Stimulated activated naive CD4-positive, alpha-beta T cell (primary cell): Measurements from ENCODE around the gene PAGE1.
"Not testable (repeated sequence)": the region's sequence is repeated elsewhere in the genome, so short reads cannot be mapped to it uniquely, and the experiment has no call there.

Experiments used
- DNase-seq, 6 experiments: peaks; one replicate each; lab custom pipeline; 2025; lab: John Stamatoyannopoulos, UW

Gene PAGE1

GRCh38 chrX:49695276-49696180 lies at the start of gene PAGE1:
Gene PAGE1 (minus strand): TSS chrX:49695984. CDS start chrX:49694770, 1,214 bp downstream.
- no peak for DNase-seq

GRCh38 chrX:49741501-49741900 lies 45.7 kb upstream of the PAGE1 start:
- DNase-seq, result not testable (repeated sequence)

GRCh38 chrX:49727847-49728246 lies 32.1 kb upstream of the PAGE1 start:
- no peak for DNase-seq

GRCh38 chrX:49726966-49727365 lies 31.2 kb upstream of the PAGE1 start:
- no peak for DNase-seq

- no peak for DNase-seq
These were observed 30.4 kb upstream of the PAGE1 start for GRCh38 chrX:49725923-49726904.

GRCh38 chrX:49725401-49725800 lies 29.6 kb upstream of the PAGE1 start:
- DNase-seq, result no peak

- not testable (repeated sequence) for DNase-seq
These were observed 24.3 kb upstream of the PAGE1 start for GRCh38 chrX:49720106-49720505.

- no peak for DNase-seq
These were observed 16.8 kb upstream of the PAGE1 start for GRCh38 chrX:49712577-49712976.

- no peak for DNase-seq
These were observed 15.0 kb upstream of the PAGE1 start for GRCh38 chrX:49710744-49711319.

- DNase-seq, result no peak
These were observed 9.1 kb upstream of the PAGE1 start for GRCh38 chrX:49704691-49705404.

GRCh38 chrX:49701933-49702332 lies 6.1 kb upstream of the PAGE1 start:
- no peak for DNase-seq

GRCh38 chrX:49701323-49701722 lies 5.5 kb upstream of the PAGE1 start:
- no peak for DNase-seq

- DNase-seq, result no peak
These were observed 20.6 kb downstream of the PAGE1 start for GRCh38 chrX:49675075-49675719.

GRCh38 chrX:49673394-49673793 lies 22.4 kb downstream of the PAGE1 start:
- DNase-seq, result no peak

GRCh38 chrX:49664824-49665223 lies 31.0 kb downstream of the PAGE1 start:
- DNase-seq, result no peak

- no peak for DNase-seq
These were observed 33.9 kb downstream of the PAGE1 start for GRCh38 chrX:49661881-49662280.

GRCh38 chrX:49659771-49660170 lies 36.0 kb downstream of the PAGE1 start:
- DNase-seq, result no peak

- DNase-seq, result no peak
These were observed 39.3 kb downstream of the PAGE1 start for GRCh38 chrX:49656533-49656932.

GRCh38 chrX:49644991-49645637 lies 50.7 kb downstream of the PAGE1 start:
- no peak for DNase-seq
